Panc1 (cell line): Measurements from ENCODE around the gene ALDH1A1. TPM values are rescaled to one million over a fixed set of nuclear protein-coding genes. Genes with fewer than 3 reads are reported as not detected.

Experiments used
- ATAC-seq: fragments of 200-7000 bp; cut with Tn5 transposase; 2 replicates; pipeline ENCODE4 v1.9.1; 2020; ENCODE audit warnings: mild to moderate bottlenecking, moderate library complexity
- BruUV-seq: library from RNA; stranded (reverse); fragments of 400-500 nt; replicated peaks from 2 replicates; lab custom pipeline; 2021; lab: Mats Ljungman, UMichigan
- CTCF ChIA-PET: fragments of 300-600 bp; sonication (Branson Sonifier 250); formaldehyde crosslinking; loops from one replicate; lab custom pipeline; 2022; ENCODE audit warnings: antibody characterized with exemption; lab: Charles Lee
- POLR2A ChIA-PET: fragments of 300-600 bp; sonication (Branson Sonifier 250); formaldehyde crosslinking; loops from one replicate; lab custom pipeline; 2022; ENCODE audit warnings: antibody characterized with exemption; lab: Charles Lee
- DNase-seq: peaks from one replicate; pipeline ENCODE4 v3.0.0-alpha.2; 2010; ENCODE audit warnings: low read depth, low spot score
- H3K27ac ChIP-seq: 2 replicates; pipeline ENCODE4 v1.5.1; 2011; ENCODE audit warnings: mild to moderate bottlenecking, low read length, inconsistent platforms
- H3K27me3 ChIP-seq: fragments of 200-500 bp; sonication (Bioruptor generic); 2 replicates; pipeline ENCODE4 v1.6.0; 2014; ENCODE audit warnings: low read length, inconsistent platforms; ENCODE audit not compliant: control insufficient read depth, insufficient read depth
- H3K36me3 ChIP-seq: fragments of 200-500 bp; sonication (Bioruptor generic); 2 replicates; pipeline ENCODE4 v1.5.1; 2014; ENCODE audit warnings: inconsistent platforms, mild to moderate bottlenecking, low read length, moderate library complexity; ENCODE audit not compliant: control insufficient read depth, insufficient read depth
- H3K4me1 ChIP-seq: 2 replicates; pipeline ENCODE4 v1.5.1; 2011; ENCODE audit warnings: inconsistent platforms, mild to moderate bottlenecking, low read length, moderate library complexity; ENCODE audit not compliant: control insufficient read depth, insufficient read depth
- H3K4me3 ChIP-seq, 2 experiments: 2 replicates each; pipeline ENCODE4 v1.5.1; 2011 to 2012; ENCODE audit warnings: low read depth in 2 of 2, low read length in 2 of 2, mild to moderate bottlenecking in 2 of 2, inconsistent platforms in 1 of 2, moderate library complexity in 1 of 2
- H3K9me3 ChIP-seq: fragments of 200-500 bp; sonication (Bioruptor generic); 2 replicates; pipeline ENCODE4 v1.5.1; 2014; ENCODE audit warnings: low read depth, mild to moderate bottlenecking, inconsistent platforms, low read length, moderate library complexity; ENCODE audit not compliant: control insufficient read depth, insufficient read depth
- CTCF ChIP-seq: fragments of 450-650 bp; IDR thresholded peaks from 2 replicates; pipeline ENCODE4 v1.5.1; 2017; ENCODE audit warnings: mild to moderate bottlenecking
- POLR2AphosphoS5 ChIP-seq: IDR thresholded peaks from 2 replicates; pipeline ENCODE4 v1.6.1; 2012; ENCODE audit warnings: mild to moderate bottlenecking, low read depth, low read length, moderate library complexity
- REST ChIP-seq, 2 experiments: IDR thresholded peaks; 2 replicates each; pipeline ENCODE4 v1.6.1; 2011 to 2012; ENCODE audit warnings: low read depth in 2 of 2, control low read depth in 1 of 2, low read length in 1 of 2, mild to moderate bottlenecking in 1 of 2, moderate library complexity in 1 of 2; ENCODE audit not compliant: insufficient read depth in 1 of 2
- SIN3A ChIP-seq: IDR thresholded peaks from 2 replicates; pipeline ENCODE4 v1.6.1; 2012; ENCODE audit warnings: low read depth, mild to moderate bottlenecking, low read length, moderate library complexity, borderline replicate concordance; ENCODE audit not compliant: insufficient read depth
- TCF7L2 ChIP-seq: IDR thresholded peaks from 2 replicates; pipeline ENCODE4 v1.6.1; 2011; ENCODE audit warnings: mild to moderate bottlenecking, low read depth, low read length, inconsistent platforms
- in situ Hi-C: cut with HindIII; loops from 2 replicates; pipeline ENCODE4 v1.10.0; 2016; ENCODE audit warnings: low sequenced_read_pairs, low pct_unique_long_range_greater_than_20kb
- intact Hi-C: fragments of 100-400 bp; cut with micrococcal nuclease; formaldehyde crosslinking; loops from one replicate; pipeline ENCODE4 v1.10.0; 2022; ENCODE audit not compliant: unreplicated experiment
- total RNA-seq: library from RNA; stranded (reverse); gene quantifications from one replicate; pipeline ENCODE4 v1.2.1, GENCODE V29; 2021; ENCODE audit not compliant: unreplicated experiment

Gene ALDH1A1
- total RNA-seq, 1 experiment from 2014 or later: 0.54 TPM

- no peak for TF ChIP-seq SIN3A
- no peak for TF ChIP-seq TCF7L2
- Histone ChIP-seq H3K36me3 (no peaks in the 10 kb centered on the region), H3K9me3 (no peaks in the 10 kb centered on the region), H3K27me3 (no peaks in the 10 kb centered on the region), H3K4me1 (no peaks in the 10 kb centered on the region), H3K27ac (no peak overlapping the region), H3K4me3 (no peak overlapping the region)
- CTCF ChIA-PET: no interaction called here
- intact Hi-C loops: no loop called here
- DNase-seq (no peak), ATAC-seq (no peak)
- in situ Hi-C loops: no loop called here
- POLR2A ChIA-PET: no interaction called here
- BruUV-seq: no TSS peak
These were observed 43.9 kb upstream of the ALDH1A1 start for GRCh38 chr9:72996684-72997314.

- Histone ChIP-seq H3K36me3 (no peaks in the 10 kb centered on the region), H3K9me3 (no peaks in the 10 kb centered on the region), H3K4me1 (no peaks in the 10 kb centered on the region), H3K27me3 (no peaks in the 10 kb centered on the region), H3K4me3 (no peak overlapping the region), H3K27ac (no peak overlapping the region)
- no peak for ATAC-seq
- in situ Hi-C loops: no loop called here
- intact Hi-C loops: no loop called here
- TF ChIP-seq CTCF (no peak), POLR2AphosphoS5 (no peak), REST (IDR thresholded peaks at IDR 0.05; ENCODE audit: insufficient read depth in 1 of 2, low read depth in 2 of 2, low read length in 1 of 2) (no peak), TCF7L2 (no peak), SIN3A (no peak)
- BruUV-seq: no TSS peak
- ChIA-PET CTCF (no interaction called here), POLR2A (no interaction called here)
- DNase-seq: no peak
These were observed 43.3 kb upstream of the ALDH1A1 start for GRCh38 chr9:72996114-72996513.
